Transverse colon (tissue), 1 donor: ENCODE measurements around the gene CALM3.

Source experiments
- EP300 ChIP-seq: sonication (generic); formaldehyde crosslinking; IDR thresholded peaks from one replicate; pipeline ENCODE4 v1.6.1; 2017; ENCODE audit warnings: antibody characterized with exemption, low read depth
- POLR2A ChIP-seq: fragments of 450-650 bp; IDR thresholded peaks from one replicate; pipeline ENCODE4 v1.6.1; 2016; ENCODE audit warnings: antibody characterized with exemption, mild to moderate bottlenecking, moderate library complexity

DNA sequence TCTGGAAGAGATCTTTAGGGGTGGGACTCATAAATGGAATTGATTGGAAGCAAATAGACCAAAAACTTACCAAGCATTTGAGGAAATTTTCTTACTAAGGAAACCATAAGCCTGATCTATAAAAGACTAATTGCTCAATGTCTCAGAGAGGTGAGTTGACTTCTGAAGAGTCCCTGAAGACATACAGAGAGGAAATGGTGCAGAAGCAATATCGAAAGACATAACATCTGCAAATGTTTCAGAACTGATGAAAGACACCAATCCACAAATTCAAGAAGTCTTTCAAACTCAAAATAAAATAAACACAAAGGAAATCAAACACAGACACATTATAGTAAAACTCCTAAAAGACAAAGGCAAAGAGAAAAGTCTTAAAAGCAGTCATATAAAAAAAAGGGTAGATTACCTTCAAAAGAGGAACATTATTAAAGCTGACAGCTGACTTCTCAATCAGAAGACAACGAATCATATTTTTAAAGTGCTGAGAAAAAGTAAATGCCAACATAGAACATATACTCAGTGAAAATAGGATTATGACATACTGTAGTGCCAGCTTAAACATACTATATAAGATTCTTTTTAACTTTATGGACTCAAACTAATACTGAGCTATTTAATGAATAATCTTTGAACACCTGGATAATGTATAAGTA is 45.4 kb upstream of the CALM3 start:
- TF ChIP-seq POLR2A = no peak
- TF ChIP-seq EP300 = no peak
